ENCODE data around the gene WDR33. TPM values are rescaled to one million over a fixed set of nuclear protein-coding genes. Genes with fewer than 3 reads are reported as not detected.

The WDR33 gene
- total RNA-seq, 1 experiment from 2014 or later, result 87.1 TPM

DNA sequence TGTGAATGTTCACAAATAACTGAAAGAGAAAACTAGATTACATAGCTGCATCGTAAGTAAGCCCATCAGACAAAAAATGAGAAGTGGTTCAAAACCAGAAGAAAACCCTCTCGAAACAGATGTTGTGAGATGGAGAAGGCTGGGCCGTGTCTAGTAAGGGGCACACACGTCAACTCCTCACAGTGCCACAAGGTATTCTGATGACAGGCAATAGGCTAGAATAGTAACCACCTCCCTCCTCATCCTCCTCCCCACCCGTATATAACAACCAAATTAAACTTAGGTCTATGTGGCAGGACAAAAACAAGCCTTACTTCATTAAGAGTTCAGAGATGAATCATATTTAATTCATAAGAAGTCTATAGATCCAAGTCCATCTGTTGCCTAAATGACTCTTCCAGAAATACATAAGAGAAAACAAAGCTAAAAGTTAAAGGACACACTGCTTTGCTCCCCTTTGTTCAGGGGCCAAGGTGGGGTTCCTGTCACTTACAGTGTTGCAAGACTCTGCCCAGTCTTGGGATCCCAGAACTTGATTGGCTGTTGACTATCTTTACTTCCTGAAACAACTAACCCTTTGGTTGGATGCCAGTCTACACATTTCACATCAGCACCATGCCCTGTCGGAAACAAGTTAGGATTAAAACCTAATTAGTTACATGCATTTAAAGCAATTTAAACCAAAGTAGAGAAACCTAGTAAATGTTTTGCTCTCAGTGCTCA is 84.7 kb downstream of the WDR33 start:
- no peak for DNase-seq (ENCODE audit: low spot score)
- Histone ChIP-seq H3K4me3 (ENCODE audit: low read depth, low read length, poor library complexity, severe bottlenecking) (no peak overlapping the region), H3K27ac (ENCODE audit: low read depth, low read length, poor library complexity, severe bottlenecking) (no peak overlapping the region), H3K9me3 (ENCODE audit: low read depth, low read length, poor library complexity, severe bottlenecking) (no peaks in the 10 kb centered on the region), H3K27me3 (replicated peaks; ENCODE audit: insufficient read depth, low read depth, low read length, poor library complexity) (no peaks in the 10 kb centered on the region), H3K4me1 (ENCODE audit: insufficient read depth, low read length, poor library complexity, severe bottlenecking) (no peaks in the 10 kb centered on the region), H3K36me3 (ENCODE audit: insufficient read depth, low read length, poor library complexity, severe bottlenecking) (peaks cover 33% of the 10 kb centered on the region)
- no peak for TF ChIP-seq EZH2 (IDR thresholded peaks at IDR 0.05; ENCODE audit: borderline replicate concordance, low read depth, low read length, poor library complexity, severe bottlenecking)
- no peak for TF ChIP-seq CTCF (conservative IDR thresholded peaks at IDR 0.05; ENCODE audit: low read depth, low read length)
- BruUV-seq (replicated peaks), result no TSS peak
- intact Hi-C loops (cut with micrococcal nuclease; ENCODE audit: unreplicated experiment), result no loop called here
- ChIA-PET CTCF (no interaction called here), POLR2A (ENCODE audit: low non-redundant PET) (interaction anchor here (0.6 kb wide), 1 partner anchor 118 kb away, joined by 3 read pairs; no protein-coding TSS in a partner anchor)

GRCh38 chr2:127722807-127723206 is 88.2 kb downstream of the WDR33 start:
- ChIA-PET CTCF (no interaction called here), POLR2A (ENCODE audit: low non-redundant PET) (no interaction called here)
- intact Hi-C loops (cut with micrococcal nuclease; ENCODE audit: unreplicated experiment), result no loop called here
- no peak for DNase-seq (ENCODE audit: low spot score)
- H3K27me3 ChIP-seq (replicated peaks; ENCODE audit: insufficient read depth, low read depth, low read length, poor library complexity), result no peaks in the 10 kb centered on the region
- BruUV-seq (replicated peaks), result no TSS peak
- H3K36me3 ChIP-seq (ENCODE audit: insufficient read depth, low read length, poor library complexity, severe bottlenecking), result peaks cover 56% of the 10 kb centered on the region
- H3K4me3 ChIP-seq (ENCODE audit: low read depth, low read length, poor library complexity, severe bottlenecking), result no peak overlapping the region
- TF ChIP-seq CTCF (conservative IDR thresholded peaks at IDR 0.05; ENCODE audit: low read depth, low read length) (no peak), EZH2 (IDR thresholded peaks at IDR 0.05; ENCODE audit: borderline replicate concordance, low read depth, low read length, poor library complexity, severe bottlenecking) (no peak)
- H3K27ac ChIP-seq (ENCODE audit: low read depth, low read length, poor library complexity, severe bottlenecking), result no peak overlapping the region
- no peaks in the 10 kb centered on the region for H3K4me1 ChIP-seq (ENCODE audit: insufficient read depth, low read length, poor library complexity, severe bottlenecking)
- no peaks in the 10 kb centered on the region for H3K9me3 ChIP-seq (ENCODE audit: low read depth, low read length, poor library complexity, severe bottlenecking)

- no peak for DNase-seq (ENCODE audit: low spot score)
- Histone ChIP-seq H3K4me3 (ENCODE audit: low read depth, low read length, poor library complexity, severe bottlenecking) (no peak overlapping the region), H3K27ac (ENCODE audit: low read depth, low read length, poor library complexity, severe bottlenecking) (no peak overlapping the region), H3K9me3 (ENCODE audit: low read depth, low read length, poor library complexity, severe bottlenecking) (no peaks in the 10 kb centered on the region), H3K36me3 (ENCODE audit: insufficient read depth, low read length, poor library complexity, severe bottlenecking) (peaks cover 60% of the 10 kb centered on the region), H3K4me1 (ENCODE audit: insufficient read depth, low read length, poor library complexity, severe bottlenecking) (no peaks in the 10 kb centered on the region), H3K27me3 (replicated peaks; ENCODE audit: insufficient read depth, low read depth, low read length, poor library complexity) (no peaks in the 10 kb centered on the region)
- POLR2A ChIA-PET (ENCODE audit: low non-redundant PET), result no interaction called here
- BruUV-seq (replicated peaks), result no TSS peak
- intact Hi-C loops (cut with micrococcal nuclease; ENCODE audit: unreplicated experiment), result no loop called here
- no peak for TF ChIP-seq EZH2 (IDR thresholded peaks at IDR 0.05; ENCODE audit: borderline replicate concordance, low read depth, low read length, poor library complexity, severe bottlenecking)
- no peak for TF ChIP-seq CTCF (conservative IDR thresholded peaks at IDR 0.05; ENCODE audit: low read depth, low read length)
- CTCF ChIA-PET, result no interaction called here
Observed at GRCh38 chr2:127721978-127722355, 89.0 kb downstream of the WDR33 start.
